ENCODE results near the gene TAF3. TPM values are rescaled to one million over a fixed set of nuclear protein-coding genes. Genes with fewer than 3 reads are reported as not detected.

TAF3 gene
- 3.0 and 3.2 TPM in 2 replicates for total RNA-seq

GRCh38 chr10:7818295-7819120 lies at the start of gene TAF3:
Gene TAF3, plus strand, starts transcription at chr10:7818505. Its CDS starts 205 bp downstream, at chr10:7818710.

DNA sequence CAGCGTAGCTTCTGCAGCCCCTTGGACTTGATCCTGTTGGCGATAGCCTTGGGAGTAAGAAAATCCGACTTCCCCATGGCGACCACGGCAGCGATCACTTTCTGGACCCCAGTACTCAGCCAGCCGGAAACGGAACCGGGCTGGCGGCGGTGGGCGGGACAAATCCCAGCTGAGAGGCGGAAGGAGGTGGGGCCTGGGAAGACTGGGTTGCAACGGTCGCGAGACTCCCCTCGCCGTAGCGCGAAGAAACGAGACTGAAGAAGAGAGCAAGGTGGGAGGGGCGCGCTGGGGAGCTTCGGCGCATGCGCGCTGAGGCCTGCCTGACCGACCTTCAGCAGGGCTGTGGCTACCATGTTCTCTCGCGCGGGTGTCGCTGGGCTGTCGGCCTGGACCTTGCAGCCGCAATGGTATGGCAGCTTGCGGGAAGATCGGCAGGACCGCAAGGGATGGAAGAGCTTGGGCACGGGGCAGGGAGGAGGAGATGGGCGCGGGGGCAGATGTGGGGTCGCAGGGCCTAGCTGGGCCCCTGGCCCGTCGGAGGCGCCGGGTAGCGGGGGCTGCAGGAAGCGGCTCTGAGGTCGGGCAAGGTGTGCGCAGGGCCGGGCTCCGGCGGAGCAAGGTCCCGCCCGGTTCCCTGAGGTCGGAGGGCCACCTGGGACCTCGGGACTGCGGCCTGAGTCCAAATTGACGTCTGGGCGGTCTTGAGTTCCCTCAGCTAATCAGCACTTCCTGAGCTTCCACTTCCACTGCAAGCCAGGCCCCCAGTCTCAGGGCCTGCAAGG lies 30.3 kb upstream of the TAF3 start, which contains the start of the genes ATP5F1C and KIN:
ATP5F1C (plus strand) TSS at position 321 of the 782 bp plus-strand sequence; CDS start at position 352, 31 bp downstream.
KIN (minus strand) TSS at position 137 of the 782 bp plus-strand sequence; CDS start at position 77, 60 bp downstream.

GRCh38 chr10:8054494-8055407 lies 236.4 kb downstream of the TAF3 start, which contains the start of gene GATA3:
Gene GATA3, plus strand, starts transcription at chr10:8054688. Its CDS starts 968 bp downstream, at chr10:8055656.

Other genes starting within 250 kb of the TAF3 start
- gene ITIH5, start 151.5 kb upstream of the TAF3 start, total RNA-seq, result 2.5 and 14.4 TPM in 2 replicates
- 0.11 TPM in 1 of 2 replicates, not detected in the other for gene ITIH2, start 115.2 kb upstream of the TAF3 start, total RNA-seq
- gene KIN, start 30.5 kb upstream of the TAF3 start, total RNA-seq, result 6.7 and 12.9 TPM in 2 replicates
- gene ATP5F1C, start 30.3 kb upstream of the TAF3 start, total RNA-seq, result 206 and 226 TPM in 2 replicates
- gene GATA3, start 236.2 kb downstream of the TAF3 start, total RNA-seq, result 0.11 TPM in 1 of 2 replicates, not detected in the other

All from articular chondrocyte of knee joint (primary cell).